ENCODE data around the gene IRF2BP2.

The IRF2BP2 gene

DNA sequence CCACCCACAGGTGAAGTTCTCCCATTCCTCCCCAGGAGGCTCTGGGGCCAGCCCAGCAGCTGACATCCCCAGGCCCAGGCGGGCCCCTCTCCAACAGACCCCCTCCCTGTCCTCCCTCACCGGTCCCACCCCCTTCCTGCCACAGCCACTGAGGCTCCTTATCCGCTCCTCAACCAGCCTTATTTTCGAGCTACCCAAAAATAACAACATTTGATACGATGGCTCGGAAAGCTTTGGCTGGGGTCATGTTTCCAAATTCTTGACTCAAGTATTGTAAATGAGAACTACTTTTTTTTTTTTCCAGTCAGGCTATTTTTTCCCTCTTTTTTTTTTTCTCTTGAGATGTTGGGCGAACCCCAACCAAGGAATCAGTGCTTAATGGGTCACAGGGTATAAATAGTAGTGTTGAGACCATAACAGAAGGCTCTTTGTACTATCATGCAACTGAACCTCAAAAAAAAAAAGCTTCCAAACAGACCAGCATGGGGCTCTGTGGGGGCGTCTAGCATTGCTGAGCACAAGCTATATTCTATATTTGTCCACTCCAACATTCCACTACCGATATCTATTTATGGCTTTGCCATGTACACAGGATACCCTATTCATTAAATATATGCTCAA, 27.2 kb downstream of the IRF2BP2 start:
- no peak overlapping the region for H3K27ac ChIP-seq
- no peak overlapping the region for H3K4me3 ChIP-seq
- H3K9ac ChIP-seq (ENCODE audit: insufficient read length): no peak overlapping the region
- TF ChIP-seq POLR2AphosphoS5 (IDR thresholded peaks at IDR 0.05; ENCODE audit: borderline replicate concordance, low read depth, low read length) (no peak), EZH2 (IDR thresholded peaks at IDR 0.05) (no peak), FOXP2 (optimal IDR thresholded peaks at IDR 0.05; ENCODE audit: control extremely low read depth, extremely low read length, insufficient read depth) (no peak)
- no peak for DNase-seq (ENCODE audit: low read depth, low spot score)
- no peaks in the 10 kb centered on the region for H3K9me3 ChIP-seq (ENCODE audit: low read depth, low read length)
- no peaks in the 10 kb centered on the region for H3K36me3 ChIP-seq (ENCODE audit: insufficient read depth, low read length)

- H3K36me3 ChIP-seq (ENCODE audit: insufficient read depth, low read length): no peaks in the 10 kb centered on the region
- H3K27ac ChIP-seq: no peak overlapping the region
- H3K4me3 ChIP-seq: no peak overlapping the region
- no peak for TF ChIP-seq FOXP2 (optimal IDR thresholded peaks at IDR 0.05; ENCODE audit: control extremely low read depth, extremely low read length, insufficient read depth)
- TF ChIP-seq EZH2 (IDR thresholded peaks at IDR 0.05): no peak
- no peak for TF ChIP-seq POLR2AphosphoS5 (IDR thresholded peaks at IDR 0.05; ENCODE audit: borderline replicate concordance, low read depth, low read length)
- H3K9me3 ChIP-seq (ENCODE audit: low read depth, low read length): no peaks in the 10 kb centered on the region
- no peak for DNase-seq (ENCODE audit: low read depth, low spot score)
- H3K9ac ChIP-seq (ENCODE audit: insufficient read length): no peak overlapping the region
Observed at GRCh38 chr1:234582186-234582585, 27.8 kb downstream of the IRF2BP2 start.

- no peaks in the 10 kb centered on the region for H3K36me3 ChIP-seq (ENCODE audit: insufficient read depth, low read length)
- H3K4me3 ChIP-seq: no peak overlapping the region
- H3K9me3 ChIP-seq (ENCODE audit: low read depth, low read length): no peaks in the 10 kb centered on the region
- no peak for DNase-seq (ENCODE audit: low read depth, low spot score)
- H3K27ac ChIP-seq: no peak overlapping the region
- TF ChIP-seq POLR2AphosphoS5 (IDR thresholded peaks at IDR 0.05; ENCODE audit: borderline replicate concordance, low read depth, low read length) (no peak), EZH2 (IDR thresholded peaks at IDR 0.05) (no peak), FOXP2 (optimal IDR thresholded peaks at IDR 0.05; ENCODE audit: control extremely low read depth, extremely low read length, insufficient read depth) (no peak)
- no peak overlapping the region for H3K9ac ChIP-seq (ENCODE audit: insufficient read length)
Observed at GRCh38 chr1:234581063-234581714, 28.8 kb downstream of the IRF2BP2 start.

DNA sequence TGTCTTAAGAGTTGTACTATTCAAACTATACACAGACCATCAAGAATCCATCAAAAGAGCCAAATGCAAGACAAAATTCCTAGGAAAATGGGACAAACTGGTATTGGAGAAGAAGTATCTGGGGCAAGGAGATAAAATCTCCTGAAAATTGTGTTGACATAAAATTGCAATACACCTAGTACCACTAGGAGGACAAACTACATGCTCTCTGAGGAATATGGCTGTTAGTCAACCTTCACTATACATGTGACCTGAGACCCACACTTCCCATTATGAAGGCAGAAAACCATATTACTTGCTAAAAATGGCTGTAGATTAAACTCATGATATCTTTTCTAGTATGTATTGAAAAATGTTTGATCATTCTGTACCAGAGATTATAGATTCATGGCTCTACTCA, 30.0 kb downstream of the IRF2BP2 start:
- H3K9ac ChIP-seq (ENCODE audit: insufficient read length): no peak overlapping the region
- DNase-seq (ENCODE audit: low read depth, low spot score): no peak
- no peaks in the 10 kb centered on the region for H3K36me3 ChIP-seq (ENCODE audit: insufficient read depth, low read length)
- H3K9me3 ChIP-seq (ENCODE audit: low read depth, low read length): no peaks in the 10 kb centered on the region
- TF ChIP-seq FOXP2 (optimal IDR thresholded peaks at IDR 0.05; ENCODE audit: control extremely low read depth, extremely low read length, insufficient read depth): no peak
- no peak for TF ChIP-seq EZH2 (IDR thresholded peaks at IDR 0.05)
- TF ChIP-seq POLR2AphosphoS5 (IDR thresholded peaks at IDR 0.05; ENCODE audit: borderline replicate concordance, low read depth, low read length): no peak
- H3K4me3 ChIP-seq: no peak overlapping the region
- no peak overlapping the region for H3K27ac ChIP-seq

GRCh38 chr1:234578735-234579134, 31.2 kb downstream of the IRF2BP2 start:
- H3K36me3 ChIP-seq (ENCODE audit: insufficient read depth, low read length): no peaks in the 10 kb centered on the region
- DNase-seq (ENCODE audit: low read depth, low spot score): no peak
- H3K9me3 ChIP-seq (ENCODE audit: low read depth, low read length): no peaks in the 10 kb centered on the region
- no peak overlapping the region for H3K4me3 ChIP-seq
- no peak overlapping the region for H3K9ac ChIP-seq (ENCODE audit: insufficient read length)
- TF ChIP-seq FOXP2 (optimal IDR thresholded peaks at IDR 0.05; ENCODE audit: control extremely low read depth, extremely low read length, insufficient read depth): no peak
- no peak overlapping the region for H3K27ac ChIP-seq

GRCh38 chr1:234578087-234578486, 31.9 kb downstream of the IRF2BP2 start:
- no peak overlapping the region for H3K4me3 ChIP-seq
- TF ChIP-seq EZH2 (IDR thresholded peaks at IDR 0.05): no peak
- TF ChIP-seq POLR2AphosphoS5 (IDR thresholded peaks at IDR 0.05; ENCODE audit: borderline replicate concordance, low read depth, low read length): no peak
- TF ChIP-seq FOXP2 (optimal IDR thresholded peaks at IDR 0.05; ENCODE audit: control extremely low read depth, extremely low read length, insufficient read depth): no peak
- H3K36me3 ChIP-seq (ENCODE audit: insufficient read depth, low read length): no peaks in the 10 kb centered on the region
- no peak overlapping the region for H3K27ac ChIP-seq
- no peak for DNase-seq (ENCODE audit: low read depth, low spot score)
- no peak overlapping the region for H3K9ac ChIP-seq (ENCODE audit: insufficient read length)
- H3K9me3 ChIP-seq (ENCODE audit: low read depth, low read length): no peaks in the 10 kb centered on the region

DNA sequence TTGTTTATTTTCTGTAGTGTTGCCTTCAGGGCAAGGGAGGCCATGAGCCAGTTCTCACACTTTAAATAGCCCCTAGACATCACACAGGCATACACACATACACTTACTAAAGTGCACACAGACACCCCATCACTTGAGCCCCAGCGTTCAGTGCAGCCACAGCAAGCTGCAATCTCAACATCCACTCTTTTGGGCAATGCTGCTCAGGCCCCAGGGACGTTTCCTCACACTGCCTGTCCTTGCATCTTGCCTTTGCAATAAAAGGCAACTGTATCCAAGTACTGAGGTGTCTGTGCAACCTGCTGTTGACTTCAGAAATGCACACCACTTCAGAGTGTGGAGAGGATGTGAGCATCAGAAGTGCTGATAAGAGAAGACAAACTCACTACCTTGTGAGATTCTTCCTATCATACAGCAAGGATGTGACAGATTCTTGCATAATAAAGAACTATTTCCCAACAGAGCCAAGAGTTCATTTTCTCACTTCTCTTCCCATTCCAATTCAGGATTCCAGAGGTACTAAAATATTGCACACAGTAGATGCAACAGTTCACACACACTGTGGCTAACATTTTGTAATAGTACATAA, 36.2 kb downstream of the IRF2BP2 start:
- TF ChIP-seq EZH2 (IDR thresholded peaks at IDR 0.05) (no peak), POLR2AphosphoS5 (IDR thresholded peaks at IDR 0.05; ENCODE audit: borderline replicate concordance, low read depth, low read length) (no peak), FOXP2 (optimal IDR thresholded peaks at IDR 0.05; ENCODE audit: control extremely low read depth, extremely low read length, insufficient read depth) (no peak)
- H3K4me3 ChIP-seq: no peak overlapping the region
- H3K27ac ChIP-seq: no peak overlapping the region
- H3K36me3 ChIP-seq (ENCODE audit: insufficient read depth, low read length): no peaks in the 10 kb centered on the region
- H3K9me3 ChIP-seq (ENCODE audit: low read depth, low read length): no peaks in the 10 kb centered on the region
- no peak overlapping the region for H3K9ac ChIP-seq (ENCODE audit: insufficient read length)
- no peak for DNase-seq (ENCODE audit: low read depth, low spot score)

DNA sequence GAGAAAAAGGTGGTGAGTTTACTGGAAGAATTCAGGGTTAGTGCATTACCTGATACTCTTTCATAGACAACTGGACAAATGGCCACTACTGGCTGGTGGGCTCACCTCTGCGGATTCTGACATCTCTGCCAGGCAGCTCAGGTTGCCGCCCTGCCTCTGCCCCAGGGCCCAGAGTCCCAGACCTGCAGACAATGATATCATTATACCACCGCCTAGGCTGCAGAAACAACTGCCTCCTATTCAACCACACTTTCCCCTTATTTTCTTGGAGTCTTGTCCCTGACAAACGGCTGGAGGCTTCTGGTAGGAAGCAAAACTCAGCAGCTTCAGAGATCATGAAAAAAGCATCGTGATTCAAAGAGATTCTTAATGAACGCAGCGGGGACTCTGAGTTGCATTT, 37.0 kb downstream of the IRF2BP2 start:
- Histone ChIP-seq H3K4me3 (no peak overlapping the region), H3K9me3 (ENCODE audit: low read depth, low read length) (no peaks in the 10 kb centered on the region), H3K9ac (ENCODE audit: insufficient read length) (no peak overlapping the region), H3K27ac (no peak overlapping the region), H3K36me3 (ENCODE audit: insufficient read depth, low read length) (no peaks in the 10 kb centered on the region)
- no peak for DNase-seq (ENCODE audit: low read depth, low spot score)
- TF ChIP-seq POLR2AphosphoS5 (IDR thresholded peaks at IDR 0.05; ENCODE audit: borderline replicate concordance, low read depth, low read length) (no peak), EZH2 (IDR thresholded peaks at IDR 0.05) (no peak), FOXP2 (optimal IDR thresholded peaks at IDR 0.05; ENCODE audit: control extremely low read depth, extremely low read length, insufficient read depth) (no peak)

Data from SK-N-MC (cell line).